HepG2 (cell line): Measurements from ENCODE around the gene IZUMO2. TPM values are rescaled to one million over a fixed set of nuclear protein-coding genes. Genes with fewer than 3 reads are reported as not detected.
A peak's percentile ranks its signal among the peaks of the same experiment; 100 is the strongest.

Experiments used
- CC2D1A ChIP-seq: sonication (generic); formaldehyde crosslinking; IDR thresholded peaks from 2 replicates; pipeline ENCODE4 v1.8.1; 2023; ENCODE audit warnings: mild to moderate bottlenecking, missing genetic modification reagents
- CREM ChIP-seq, 2 experiments: sonication (generic) in 1 of 2; formaldehyde crosslinking in 1 of 2; IDR thresholded peaks; 2 replicates each; pipeline versions ENCODE4 v1.4.0 to v1.6.1; 2016 to 2020; ENCODE audit warnings: antibody characterized with exemption in 1 of 2, mild to moderate bottlenecking in 1 of 2, missing genetic modification reagents in 1 of 2
- ELF4 ChIP-seq: sonication (generic); formaldehyde crosslinking; IDR thresholded peaks from 2 replicates; pipeline ENCODE4 v1.5.0; 2020; ENCODE audit warnings: missing genetic modification reagents, mild to moderate bottlenecking, moderate library complexity, borderline replicate concordance
- GABPB1 ChIP-seq: IDR thresholded peaks from 2 replicates; pipeline ENCODE4 v1.6.1; 2016; ENCODE audit warnings: mild to moderate bottlenecking, missing genetic modification reagents, moderate library complexity, missing compliant biosample characterization
- HINFP ChIP-seq: sonication (generic); formaldehyde crosslinking; IDR thresholded peaks from 2 replicates; pipeline ENCODE4 v1.4.0; 2020; ENCODE audit warnings: low read depth, mild to moderate bottlenecking, missing genetic modification reagents
- NRL ChIP-seq: sonication (generic); formaldehyde crosslinking; IDR thresholded peaks from 2 replicates; pipeline ENCODE4 v1.5.0; 2020; ENCODE audit warnings: missing genetic modification reagents, mild to moderate bottlenecking, moderate library complexity, borderline replicate concordance
- RBM39 ChIP-seq: fragments of 200-400 bp; formaldehyde crosslinking; IDR thresholded peaks from one replicate; pipeline ENCODE4 v1.6.1; 2018; ENCODE audit warnings: antibody characterized with exemption, mild to moderate bottlenecking, low read depth, low read length; ENCODE audit not compliant: poor library complexity, severe bottlenecking
- SIN3A ChIP-seq: IDR thresholded peaks from 2 replicates; pipeline ENCODE4 v1.6.1; 2011; ENCODE audit warnings: low read depth, mild to moderate bottlenecking, control low read depth, low read length, borderline replicate concordance
- SRY ChIP-seq: sonication (generic); formaldehyde crosslinking; IDR thresholded peaks from 2 replicates; pipeline ENCODE4 v1.8.0; 2022; ENCODE audit warnings: mild to moderate bottlenecking, missing genetic modification reagents
- UBTF ChIP-seq: sonication (generic); formaldehyde crosslinking; IDR thresholded peaks from 2 replicates; pipeline ENCODE4 v1.4.0; 2020; ENCODE audit warnings: mild to moderate bottlenecking, missing genetic modification reagents
- YEATS2 ChIP-seq: sonication (generic); formaldehyde crosslinking; IDR thresholded peaks from 2 replicates; pipeline ENCODE4 v1.4.0; 2020; ENCODE audit warnings: missing genetic modification reagents, borderline replicate concordance
- ZFP62 ChIP-seq: sonication (generic); formaldehyde crosslinking; IDR thresholded peaks from 2 replicates; pipeline ENCODE4 v1.4.0; 2020; ENCODE audit warnings: missing genetic modification reagents
- ZFP90 ChIP-seq: sonication (generic); formaldehyde crosslinking; IDR thresholded peaks from 2 replicates; pipeline ENCODE4 v1.8.0; 2022; ENCODE audit warnings: missing genetic modification reagents, mild to moderate bottlenecking, inconsistent platforms, borderline replicate concordance
- ZNF510 ChIP-seq: sonication (generic); formaldehyde crosslinking; IDR thresholded peaks from 2 replicates; pipeline ENCODE4 v1.4.0; 2020; ENCODE audit warnings: low read depth, mild to moderate bottlenecking, missing genetic modification reagents
- ZNF839 ChIP-seq: sonication (generic); formaldehyde crosslinking; IDR thresholded peaks from 2 replicates; pipeline ENCODE4 v1.4.0; 2020; ENCODE audit warnings: missing genetic modification reagents, mild to moderate bottlenecking, borderline replicate concordance
- polyA plus RNA-seq, 8 experiments: library from polyadenylated mRNA; depleted of rRNA in 3 of 8; stranded (reverse) in 7 of 8; unstranded in 1 of 8; fragments of >200 nt; fragmentation: Illumina TruSeq in 4 of 8; extraction: Trizol in 4 of 8; gene quantifications; 2 replicates each; pipeline versions ENCODE4 v1.2.1 to v1.2.3, GENCODE V29; 2011 to 2016; ENCODE audit warnings: low read depth in 4 of 8, missing spikeins in 1 of 8, mixed read lengths in 1 of 8; ENCODE audit not compliant: insufficient read depth in 1 of 8
- total RNA-seq, 5 experiments: library from RNA; depleted of rRNA; stranded (reverse); fragments of >200 nt; fragmentation: Illumina TruSeq; extraction: Trizol; gene quantifications; 2 replicates each; pipeline ENCODE4 v1.2.3, GENCODE V29; 2016; ENCODE audit warnings: low read depth in 1 of 5
- TF ChIP-seq, protein P1 (sequence below): IDR thresholded peaks from 2 replicates; pipeline ENCODE4 v1.6.1; 2016
- TF ChIP-seq, protein P2 (sequence below): sonication (generic); formaldehyde crosslinking; IDR thresholded peaks from 2 replicates; pipeline ENCODE4 v1.5.0; 2020; ENCODE audit warnings: mild to moderate bottlenecking, missing genetic modification reagents, moderate library complexity
- TF ChIP-seq, protein P3 (sequence below): sonication (generic); formaldehyde crosslinking; IDR thresholded peaks from 2 replicates; pipeline ENCODE4 v1.5.0; 2020; ENCODE audit warnings: mild to moderate bottlenecking, missing genetic modification reagents

Gene IZUMO2
- total and polyA plus RNA-seq, 2 of the 13 experiments (the other 11 are each of a cell fraction or from before 2014, with no cell fraction given), result not detected

GRCh38 chr19:50147462-50148423, 15.3 kb downstream of the IZUMO2 start (continued):
- TF ChIP-seq, protein P1, sequence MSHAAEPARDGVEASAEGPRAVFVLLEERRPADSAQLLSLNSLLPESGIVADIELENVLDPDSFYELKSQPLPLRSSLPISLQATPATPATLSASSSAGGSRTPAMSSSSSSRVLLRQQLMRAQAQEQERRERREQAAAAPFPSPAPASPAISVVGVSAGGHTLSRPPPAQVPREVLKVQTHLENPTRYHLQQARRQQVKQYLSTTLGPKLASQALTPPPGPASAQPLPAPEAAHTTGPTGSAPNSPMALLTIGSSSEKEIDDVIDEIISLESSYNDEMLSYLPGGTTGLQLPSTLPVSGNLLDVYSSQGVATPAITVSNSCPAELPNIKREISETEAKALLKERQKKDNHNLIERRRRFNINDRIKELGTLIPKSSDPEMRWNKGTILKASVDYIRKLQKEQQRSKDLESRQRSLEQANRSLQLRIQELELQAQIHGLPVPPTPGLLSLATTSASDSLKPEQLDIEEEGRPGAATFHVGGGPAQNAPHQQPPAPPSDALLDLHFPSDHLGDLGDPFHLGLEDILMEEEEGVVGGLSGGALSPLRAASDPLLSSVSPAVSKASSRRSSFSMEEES (CRISPR knock-in tag), result 0 out of 2 replicates have a peak, but pooled peaks have one; percentile 24
- no peak for TF ChIP-seq YEATS2 (CRISPR knock-in tag)
- TF ChIP-seq CC2D1A (CRISPR knock-in tag), result no peak
- TF ChIP-seq, protein P2, sequence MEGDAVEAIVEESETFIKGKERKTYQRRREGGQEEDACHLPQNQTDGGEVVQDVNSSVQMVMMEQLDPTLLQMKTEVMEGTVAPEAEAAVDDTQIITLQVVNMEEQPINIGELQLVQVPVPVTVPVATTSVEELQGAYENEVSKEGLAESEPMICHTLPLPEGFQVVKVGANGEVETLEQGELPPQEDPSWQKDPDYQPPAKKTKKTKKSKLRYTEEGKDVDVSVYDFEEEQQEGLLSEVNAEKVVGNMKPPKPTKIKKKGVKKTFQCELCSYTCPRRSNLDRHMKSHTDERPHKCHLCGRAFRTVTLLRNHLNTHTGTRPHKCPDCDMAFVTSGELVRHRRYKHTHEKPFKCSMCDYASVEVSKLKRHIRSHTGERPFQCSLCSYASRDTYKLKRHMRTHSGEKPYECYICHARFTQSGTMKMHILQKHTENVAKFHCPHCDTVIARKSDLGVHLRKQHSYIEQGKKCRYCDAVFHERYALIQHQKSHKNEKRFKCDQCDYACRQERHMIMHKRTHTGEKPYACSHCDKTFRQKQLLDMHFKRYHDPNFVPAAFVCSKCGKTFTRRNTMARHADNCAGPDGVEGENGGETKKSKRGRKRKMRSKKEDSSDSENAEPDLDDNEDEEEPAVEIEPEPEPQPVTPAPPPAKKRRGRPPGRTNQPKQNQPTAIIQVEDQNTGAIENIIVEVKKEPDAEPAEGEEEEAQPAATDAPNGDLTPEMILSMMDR, result peak; percentile 94
- TF ChIP-seq GABPB1 (CRISPR knock-in tag), result peak; percentile 85
- TF ChIP-seq ZFP90 (CRISPR knock-in tag), result 0 out of 2 replicates have a peak, but pooled peaks have one; percentile 43
- peak; percentile 84 for TF ChIP-seq HINFP
- TF ChIP-seq SRY (CRISPR knock-in tag), result no peak
- TF ChIP-seq ZNF839, result no peak
- TF ChIP-seq ZNF510 (CRISPR knock-in tag), result peak; percentile 93; the same call in 1 of the 2 replicates
- peak; percentile 37 for TF ChIP-seq RBM39
- peak; percentile 46; the same call in 1 of the 2 replicates for TF ChIP-seq UBTF
- no peak for TF ChIP-seq NRL (CRISPR knock-in tag)
- TF ChIP-seq ELF4 (CRISPR knock-in tag), result no peak
- TF ChIP-seq, protein P3, sequence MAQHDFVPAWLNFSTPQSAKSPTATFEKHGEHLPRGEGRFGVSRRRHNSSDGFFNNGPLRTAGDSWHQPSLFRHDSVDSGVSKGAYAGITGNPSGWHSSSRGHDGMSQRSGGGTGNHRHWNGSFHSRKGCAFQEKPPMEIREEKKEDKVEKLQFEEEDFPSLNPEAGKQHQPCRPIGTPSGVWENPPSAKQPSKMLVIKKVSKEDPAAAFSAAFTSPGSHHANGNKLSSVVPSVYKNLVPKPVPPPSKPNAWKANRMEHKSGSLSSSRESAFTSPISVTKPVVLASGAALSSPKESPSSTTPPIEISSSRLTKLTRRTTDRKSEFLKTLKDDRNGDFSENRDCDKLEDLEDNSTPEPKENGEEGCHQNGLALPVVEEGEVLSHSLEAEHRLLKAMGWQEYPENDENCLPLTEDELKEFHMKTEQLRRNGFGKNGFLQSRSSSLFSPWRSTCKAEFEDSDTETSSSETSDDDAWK (CRISPR knock-in tag), result no peak
- peak; percentile 58; the same call in 1 of the 2 replicates for TF ChIP-seq SIN3A
- peak; percentile 91 for TF ChIP-seq CREM (IDR thresholded peaks at IDR 0.05)
- TF ChIP-seq CREM (CRISPR knock-in tag; IDR thresholded peaks at IDR 0.05), result no peak
- peak; percentile 75; the same call in 1 of the 2 replicates for TF ChIP-seq ZFP62 (CRISPR knock-in tag)
